Testis (tissue), 2 donors: ENCODE data around the gene FLYWCH1.

Source experiments
- POLR2A ChIP-seq: fragments of 450-650 bp; IDR thresholded peaks from one replicate; pipeline ENCODE4 v1.6.1; 2017; ENCODE audit warnings: antibody characterized with exemption, mild to moderate bottlenecking, moderate library complexity
- TF ChIP-seq, protein P1 (sequence below), 3 experiments: fragments of 450-650 bp in 2 of 3; fragments of 200-600 bp in 1 of 3; sonication (generic) in 1 of 3; IDR thresholded peaks; one replicate each; pipeline ENCODE4 v1.5.1; 2016 to 2019; ENCODE audit warnings: antibody characterized with exemption in 3 of 3, mild to moderate bottlenecking in 2 of 3, moderate library complexity in 1 of 3

GRCh38 chr16:2962334-2963073 is 50.8 kb downstream of the FLYWCH1 start:
- TF ChIP-seq, protein P1, sequence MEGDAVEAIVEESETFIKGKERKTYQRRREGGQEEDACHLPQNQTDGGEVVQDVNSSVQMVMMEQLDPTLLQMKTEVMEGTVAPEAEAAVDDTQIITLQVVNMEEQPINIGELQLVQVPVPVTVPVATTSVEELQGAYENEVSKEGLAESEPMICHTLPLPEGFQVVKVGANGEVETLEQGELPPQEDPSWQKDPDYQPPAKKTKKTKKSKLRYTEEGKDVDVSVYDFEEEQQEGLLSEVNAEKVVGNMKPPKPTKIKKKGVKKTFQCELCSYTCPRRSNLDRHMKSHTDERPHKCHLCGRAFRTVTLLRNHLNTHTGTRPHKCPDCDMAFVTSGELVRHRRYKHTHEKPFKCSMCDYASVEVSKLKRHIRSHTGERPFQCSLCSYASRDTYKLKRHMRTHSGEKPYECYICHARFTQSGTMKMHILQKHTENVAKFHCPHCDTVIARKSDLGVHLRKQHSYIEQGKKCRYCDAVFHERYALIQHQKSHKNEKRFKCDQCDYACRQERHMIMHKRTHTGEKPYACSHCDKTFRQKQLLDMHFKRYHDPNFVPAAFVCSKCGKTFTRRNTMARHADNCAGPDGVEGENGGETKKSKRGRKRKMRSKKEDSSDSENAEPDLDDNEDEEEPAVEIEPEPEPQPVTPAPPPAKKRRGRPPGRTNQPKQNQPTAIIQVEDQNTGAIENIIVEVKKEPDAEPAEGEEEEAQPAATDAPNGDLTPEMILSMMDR (IDR thresholded peaks at IDR 0.05) = no peak
- no peak for TF ChIP-seq POLR2A
